Activated gamma-delta T cell (primary cell): ENCODE data around the gene IFITM10.
"Not testable (repeated sequence)": the region's sequence is repeated elsewhere in the genome, so short reads cannot be mapped to it uniquely, and the experiment has no call there.

ENCODE experiments used
- DNase-seq: peaks from one replicate; lab custom pipeline; 2025; lab: John Stamatoyannopoulos, UW

Gene IFITM10

DNA sequence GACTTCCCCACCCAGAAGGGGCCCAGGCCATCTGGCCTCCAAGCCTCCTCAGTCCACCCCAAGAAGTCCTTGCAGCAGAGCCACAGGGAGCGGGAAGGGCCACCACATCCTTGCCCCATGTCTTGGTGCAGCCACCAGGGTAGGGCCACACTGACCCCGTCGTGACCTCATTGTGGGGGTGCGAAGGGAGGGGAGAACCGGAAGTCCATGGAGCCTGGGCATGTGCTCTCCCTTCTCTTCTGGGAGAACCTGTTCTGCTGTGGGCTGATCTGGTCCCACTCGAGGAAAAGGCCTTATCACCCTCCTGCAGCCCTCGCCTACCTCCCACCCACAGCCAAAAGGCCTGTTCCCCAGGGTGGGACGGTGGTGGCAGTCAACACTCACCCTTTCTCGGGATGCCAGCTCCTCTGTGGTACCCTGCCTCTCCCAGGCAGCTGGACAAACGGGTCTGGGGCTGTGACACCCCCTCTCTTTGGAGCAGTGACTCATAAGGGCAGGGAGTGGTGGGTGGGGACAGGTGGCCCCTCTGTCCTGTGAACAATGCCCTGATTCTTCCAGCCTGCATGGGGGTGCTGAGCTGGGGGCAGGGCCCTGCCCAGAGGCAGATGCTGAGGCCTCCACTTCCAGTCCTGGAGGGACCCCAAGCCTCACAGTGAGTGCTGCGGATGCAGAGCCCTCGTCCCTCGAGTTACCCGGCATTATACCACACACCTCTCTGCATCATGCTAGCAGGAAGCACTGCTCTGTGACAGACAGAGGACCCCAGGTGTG lies 27.9 kb upstream of the IFITM10 start:
- DNase-seq, result no peak

DNA sequence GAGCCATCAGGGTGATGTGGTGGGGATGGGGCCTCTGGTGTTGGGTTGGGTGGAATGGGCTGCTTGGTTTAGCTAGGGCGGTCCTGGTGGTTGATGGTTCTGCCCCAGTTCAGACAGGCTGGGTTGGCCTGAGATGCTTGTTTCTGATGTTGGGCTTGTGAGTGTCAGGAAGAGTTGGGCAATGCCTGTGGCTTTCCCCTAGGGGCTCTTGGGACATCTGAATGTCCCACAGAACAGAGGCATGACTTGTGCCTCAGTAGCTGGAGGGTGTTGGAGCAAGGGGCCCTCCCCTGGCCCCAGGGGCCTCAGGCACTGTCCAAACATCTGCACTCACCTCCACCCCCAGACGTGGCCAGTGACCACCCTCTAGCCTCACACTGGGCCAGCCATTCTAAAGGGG lies 27.3 kb upstream of the IFITM10 start:
- DNase-seq, result no peak

DNA sequence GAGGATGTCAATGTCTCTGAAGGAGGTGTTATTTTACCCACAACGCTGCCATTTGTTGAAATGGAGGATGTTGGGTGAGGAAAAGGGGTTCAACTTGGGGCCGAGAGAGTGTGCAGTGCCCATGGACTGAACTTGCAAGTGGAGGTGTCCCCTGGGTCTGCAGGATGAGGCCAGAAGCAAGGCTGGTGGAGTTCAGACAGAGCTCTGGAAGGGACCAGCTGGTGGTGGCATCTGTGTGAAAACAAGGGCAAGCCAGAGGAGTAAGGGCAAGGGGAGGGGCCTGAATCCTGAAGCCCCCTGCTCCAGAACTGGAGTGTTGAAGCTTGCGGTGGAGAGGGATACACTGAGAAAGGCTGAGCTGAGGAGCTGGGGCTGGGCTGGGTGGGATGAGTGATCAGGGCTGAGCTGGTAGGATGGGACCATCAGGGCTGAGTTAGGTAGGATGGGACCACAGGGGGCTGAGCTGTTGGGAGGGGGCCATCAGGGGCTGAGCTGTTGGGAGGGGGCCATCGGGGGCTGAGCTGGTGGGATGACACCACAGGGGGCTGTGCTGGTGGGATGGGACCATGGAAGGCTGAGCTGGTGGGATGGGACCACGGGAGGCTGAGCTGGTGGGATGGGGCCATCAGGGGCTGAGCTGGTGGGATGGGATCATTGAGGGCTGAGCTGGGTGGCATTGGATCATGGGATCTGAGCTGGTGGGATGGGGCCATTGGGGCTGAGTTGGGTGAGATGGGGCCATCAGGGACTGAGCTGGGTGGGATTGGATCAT lies 26.7 kb upstream of the IFITM10 start:
- DNase-seq, result no peak

DNA sequence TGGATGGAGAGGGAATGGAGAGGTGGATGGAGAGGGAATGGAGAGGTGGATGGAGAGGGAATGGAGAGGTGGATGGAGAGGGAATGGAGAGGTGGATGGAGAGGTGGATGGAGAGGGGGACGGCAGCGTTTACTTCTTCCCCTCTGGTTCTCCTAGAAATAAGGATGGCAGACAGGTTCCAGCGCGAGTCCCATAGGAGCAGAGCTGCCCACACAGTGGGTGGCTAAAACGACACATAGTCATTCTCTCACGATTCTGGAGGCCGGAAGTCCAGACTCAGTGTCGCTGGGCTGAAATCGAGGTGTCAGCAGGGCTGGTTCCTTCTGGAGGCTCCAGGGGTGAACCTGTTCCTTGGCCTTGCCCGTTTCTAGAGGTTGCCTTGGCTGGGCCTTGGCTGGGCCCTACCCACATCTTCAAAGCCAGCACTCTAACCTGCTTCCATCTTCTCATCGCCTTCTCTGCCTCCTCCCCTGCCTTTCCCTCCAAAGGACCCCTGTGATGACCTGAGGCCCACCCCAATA lies 26.0 kb upstream of the IFITM10 start:
- no peak for DNase-seq

DNA sequence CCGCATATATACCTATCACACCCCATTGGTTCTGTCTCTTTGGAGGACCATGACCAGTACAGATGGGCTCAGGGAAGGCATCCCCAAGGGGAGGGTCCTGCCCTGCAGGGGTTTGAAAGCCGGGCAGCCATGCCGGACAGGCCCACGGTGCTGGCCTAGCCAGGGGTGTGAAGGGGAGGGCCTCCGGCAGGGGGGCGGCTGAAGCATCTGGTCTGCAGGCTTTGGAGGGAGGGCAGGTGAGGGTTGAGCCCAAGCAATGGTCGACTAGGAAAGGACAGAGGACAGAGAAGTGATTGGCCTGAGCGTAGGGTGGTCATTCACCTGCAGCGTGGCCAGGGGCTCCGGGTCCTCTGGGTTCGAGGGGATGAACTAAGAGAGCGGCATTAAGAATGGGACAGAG lies 24.5 kb upstream of the IFITM10 start:
- DNase-seq, result no peak

DNA sequence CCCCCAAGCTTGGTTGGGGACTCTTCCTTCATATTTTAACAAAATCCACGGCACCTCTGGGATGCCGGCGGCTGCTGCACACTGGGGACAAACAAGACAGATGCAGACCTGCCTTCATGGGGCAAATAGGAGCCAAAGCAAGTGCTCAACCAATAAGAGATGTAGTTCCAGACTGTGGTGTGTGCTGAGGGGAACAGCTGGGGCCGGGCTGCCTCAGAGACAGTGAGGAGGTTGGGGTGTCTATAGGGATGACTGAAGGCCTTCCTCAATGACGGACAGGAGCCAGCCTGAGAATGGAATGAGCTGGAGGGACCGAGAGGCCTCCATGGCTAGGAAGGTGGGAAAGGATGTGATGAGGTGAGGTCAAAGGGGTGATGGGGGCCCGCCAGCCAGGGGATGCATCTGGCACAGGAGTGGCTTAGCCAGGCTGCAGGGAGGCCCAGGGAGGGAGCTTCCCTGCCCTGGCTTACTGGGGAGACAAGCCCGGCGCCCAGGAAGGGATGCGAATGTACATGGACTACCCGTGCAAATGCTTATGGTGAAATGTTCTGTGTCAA lies 23.7 kb upstream of the IFITM10 start:
- no peak for DNase-seq

DNA sequence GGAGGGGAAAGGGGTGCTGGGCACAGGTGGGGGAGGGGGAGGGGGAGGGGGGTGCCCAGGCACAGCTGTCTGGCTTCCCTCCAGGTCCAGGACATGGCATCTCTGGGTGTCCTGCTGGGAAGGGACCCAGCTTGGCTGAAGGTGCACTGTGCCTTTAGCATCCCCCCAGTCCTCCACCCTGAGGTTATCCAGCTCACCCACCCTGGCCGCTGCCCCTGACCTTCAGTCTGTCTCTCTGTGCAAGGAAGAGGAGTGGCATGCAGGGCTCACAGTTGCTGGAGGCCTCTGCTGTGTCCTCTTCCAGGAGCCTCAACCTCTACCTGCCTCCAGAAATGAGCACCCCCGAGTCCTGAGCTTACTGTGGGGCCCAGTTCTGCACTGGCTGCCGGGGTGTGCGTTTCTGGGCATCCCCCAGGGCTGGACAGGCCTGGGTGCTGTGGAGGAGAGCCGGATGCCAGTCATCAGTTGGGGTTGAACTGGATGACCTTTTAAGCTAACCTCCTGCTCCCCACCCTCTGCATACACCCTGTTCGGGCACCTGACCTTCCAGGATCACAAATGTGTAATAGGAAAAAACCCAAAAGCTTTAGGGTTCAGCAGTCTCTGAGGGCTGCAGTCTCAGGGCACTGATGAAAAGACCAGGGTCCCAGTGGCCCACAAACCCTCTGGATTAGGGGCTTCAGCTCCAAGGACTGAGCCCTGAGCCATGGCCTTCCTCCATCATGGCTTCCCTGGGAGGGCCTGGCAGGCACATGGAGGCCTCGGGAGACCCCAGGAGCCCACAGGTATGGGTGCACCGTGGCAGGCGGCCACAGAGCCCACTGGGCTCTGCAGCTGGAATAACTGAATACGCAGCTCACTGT lies 23.0 kb upstream of the IFITM10 start:
- DNase-seq, result no peak

DNA sequence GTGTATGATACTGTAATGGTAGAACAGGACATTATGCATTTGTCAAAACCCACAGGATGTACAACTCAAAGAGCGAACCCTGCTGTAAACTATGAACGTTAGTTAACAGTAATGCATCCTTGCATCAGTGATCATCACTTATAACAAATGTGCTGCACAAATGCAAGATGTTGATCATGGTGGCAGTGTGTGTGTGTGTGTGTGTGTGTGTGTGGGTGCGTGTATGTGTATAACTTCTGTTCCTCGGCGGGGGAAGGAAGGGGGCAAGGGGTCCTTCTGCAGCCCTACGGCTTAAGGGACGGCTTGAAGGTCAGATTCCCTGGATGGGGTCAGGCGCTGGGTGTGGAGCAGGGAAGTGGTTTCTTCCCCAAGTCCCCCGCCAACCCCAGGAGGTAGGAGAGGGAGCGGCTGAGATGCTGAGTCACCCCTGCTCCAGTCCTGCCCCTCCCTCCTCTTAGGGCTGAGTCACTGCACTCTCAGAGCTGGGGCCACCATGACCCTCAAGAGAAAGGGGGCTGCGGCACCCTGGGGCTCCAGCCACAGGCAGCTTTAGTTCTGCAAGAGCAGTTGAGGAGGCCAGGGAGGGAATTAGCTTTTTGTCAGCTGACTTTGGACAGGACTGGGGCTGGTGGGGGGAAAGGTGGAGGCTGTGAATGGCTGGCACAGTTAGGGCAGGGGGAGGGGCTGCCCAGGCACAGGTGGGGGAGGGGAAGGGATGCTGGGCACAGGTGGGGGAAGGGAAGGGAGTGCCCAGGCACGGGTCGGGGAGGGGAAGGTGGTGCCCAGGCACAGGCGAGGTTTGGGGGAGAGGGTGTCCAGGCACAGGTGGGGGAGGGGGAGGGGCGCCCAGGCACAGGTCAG lies 22.1 kb upstream of the IFITM10 start:
- DNase-seq, result no peak

DNA sequence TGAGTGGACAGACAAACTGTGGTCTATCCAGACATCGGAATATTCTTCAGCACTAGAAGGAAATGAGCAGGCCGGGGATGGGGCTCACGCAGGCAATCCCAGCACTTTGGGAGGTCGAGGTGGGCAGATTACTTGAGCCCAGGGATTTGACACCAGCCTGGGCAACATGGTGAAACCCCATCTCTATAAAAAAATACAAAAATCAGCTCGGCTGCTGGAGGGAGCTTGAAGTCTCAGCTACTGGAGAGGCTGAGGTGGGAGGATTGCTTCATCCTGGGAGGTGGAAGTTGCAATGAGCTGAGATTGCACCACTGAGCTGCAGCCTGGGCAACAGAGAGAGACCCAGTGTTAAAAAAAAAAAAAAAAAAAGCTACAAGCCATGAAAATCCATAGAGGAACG lies 21.3 kb upstream of the IFITM10 start:
- no peak for DNase-seq

DNA sequence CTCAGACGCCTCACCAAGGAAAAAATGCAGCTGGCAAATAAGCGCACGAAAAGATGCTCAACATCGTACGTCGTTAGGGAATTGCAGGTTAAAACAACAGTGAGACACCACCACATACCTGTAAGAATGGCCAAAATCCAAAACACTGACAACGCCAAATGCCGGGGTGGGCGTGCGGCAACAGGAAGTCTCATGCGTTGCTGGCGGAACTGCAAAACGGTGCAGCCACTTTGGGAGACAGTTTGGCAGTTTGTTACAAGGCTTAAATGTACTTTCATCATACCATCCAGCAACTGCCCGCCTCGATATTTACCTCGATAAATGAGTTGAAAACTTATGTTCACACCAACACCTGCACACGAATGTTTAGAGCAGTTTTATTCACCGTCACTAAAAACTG lies 20.9 kb upstream of the IFITM10 start:
- no peak for DNase-seq

DNA sequence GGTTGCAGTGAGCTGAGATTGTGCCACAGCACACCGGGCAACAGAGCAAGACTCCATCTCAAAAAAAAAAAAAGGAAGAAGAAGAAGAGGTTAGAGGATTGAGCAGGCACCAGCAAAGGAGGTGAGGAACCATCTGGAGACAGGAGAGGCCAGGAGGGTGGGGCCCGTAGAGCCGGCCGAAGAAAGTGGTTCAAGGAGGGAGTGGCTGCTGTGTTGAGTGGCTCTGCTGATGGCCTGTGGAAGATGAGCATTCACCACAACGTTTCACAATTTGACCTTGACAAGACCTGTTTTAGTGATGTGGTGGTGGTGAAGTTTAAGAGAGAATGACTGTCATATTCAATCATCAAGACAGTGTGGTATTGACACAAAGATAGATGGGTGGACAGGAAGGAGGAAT lies 20.1 kb upstream of the IFITM10 start:
- DNase-seq, result no peak

DNA sequence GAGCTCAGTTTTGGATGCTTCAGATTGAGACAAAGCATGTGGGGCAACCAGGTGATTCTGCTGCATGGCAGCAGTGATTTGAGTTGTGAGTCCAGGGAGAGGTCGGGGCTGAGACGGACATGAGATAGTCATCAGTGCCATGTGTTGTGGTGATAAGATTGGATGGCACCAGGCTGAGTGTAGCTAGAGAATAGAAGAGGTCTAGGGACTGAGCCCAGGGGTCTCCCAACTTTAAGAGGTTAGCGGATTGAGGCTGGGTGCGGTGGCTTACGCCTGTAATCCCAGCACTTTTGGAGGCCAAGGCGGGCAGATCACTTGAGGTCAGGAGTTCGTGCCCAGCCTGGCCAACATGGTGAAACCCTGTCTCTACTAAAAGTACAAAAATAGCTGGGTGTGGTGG lies 19.7 kb upstream of the IFITM10 start:
- DNase-seq, result no peak

DNA sequence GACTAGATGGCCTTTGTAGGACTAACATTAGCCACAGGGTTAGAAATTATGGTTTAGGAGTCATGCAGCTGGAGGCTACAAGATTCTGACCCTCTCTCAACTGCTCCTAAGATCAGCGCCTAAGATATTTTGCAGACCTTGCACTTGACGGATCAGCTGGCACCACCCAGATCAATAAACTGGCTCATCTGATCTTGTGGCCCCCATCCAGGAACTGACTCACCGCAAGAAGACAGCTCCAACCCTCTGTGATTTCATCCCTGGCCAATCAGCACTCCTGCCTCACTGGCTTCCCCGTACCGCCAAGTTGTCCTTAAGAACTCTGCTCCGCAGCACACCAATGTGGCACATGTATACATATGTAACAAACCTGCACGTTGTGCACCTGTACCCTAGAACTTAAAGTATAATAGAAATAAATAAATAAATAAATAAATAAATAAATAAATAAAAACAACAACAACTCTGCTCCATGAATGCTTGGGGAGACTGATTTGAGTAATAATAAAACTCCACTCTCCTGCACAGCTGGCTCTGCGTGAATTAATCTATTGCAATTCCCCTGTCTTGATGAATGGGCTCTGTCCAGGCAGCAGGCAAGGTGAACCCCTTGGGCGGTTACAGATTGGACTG lies 19.0 kb upstream of the IFITM10 start:
- not testable (repeated sequence) for DNase-seq

DNA sequence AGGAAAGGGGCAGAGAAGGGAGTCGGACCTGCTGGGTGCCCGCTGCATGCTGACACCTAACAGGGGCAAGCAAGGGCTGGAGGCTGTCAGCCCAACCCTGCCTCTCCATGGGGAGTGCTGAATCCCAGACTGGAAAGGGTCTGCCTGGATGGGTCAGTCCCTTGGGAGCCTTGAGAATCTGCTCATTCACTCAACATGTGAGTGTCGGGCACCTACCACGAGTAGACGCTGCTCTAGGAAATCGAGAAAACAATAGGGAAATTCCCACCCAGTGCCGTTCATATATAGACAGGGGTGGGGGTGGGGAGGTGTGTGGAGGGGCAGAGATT lies 17.7 kb upstream of the IFITM10 start:
- DNase-seq, result no peak

DNA sequence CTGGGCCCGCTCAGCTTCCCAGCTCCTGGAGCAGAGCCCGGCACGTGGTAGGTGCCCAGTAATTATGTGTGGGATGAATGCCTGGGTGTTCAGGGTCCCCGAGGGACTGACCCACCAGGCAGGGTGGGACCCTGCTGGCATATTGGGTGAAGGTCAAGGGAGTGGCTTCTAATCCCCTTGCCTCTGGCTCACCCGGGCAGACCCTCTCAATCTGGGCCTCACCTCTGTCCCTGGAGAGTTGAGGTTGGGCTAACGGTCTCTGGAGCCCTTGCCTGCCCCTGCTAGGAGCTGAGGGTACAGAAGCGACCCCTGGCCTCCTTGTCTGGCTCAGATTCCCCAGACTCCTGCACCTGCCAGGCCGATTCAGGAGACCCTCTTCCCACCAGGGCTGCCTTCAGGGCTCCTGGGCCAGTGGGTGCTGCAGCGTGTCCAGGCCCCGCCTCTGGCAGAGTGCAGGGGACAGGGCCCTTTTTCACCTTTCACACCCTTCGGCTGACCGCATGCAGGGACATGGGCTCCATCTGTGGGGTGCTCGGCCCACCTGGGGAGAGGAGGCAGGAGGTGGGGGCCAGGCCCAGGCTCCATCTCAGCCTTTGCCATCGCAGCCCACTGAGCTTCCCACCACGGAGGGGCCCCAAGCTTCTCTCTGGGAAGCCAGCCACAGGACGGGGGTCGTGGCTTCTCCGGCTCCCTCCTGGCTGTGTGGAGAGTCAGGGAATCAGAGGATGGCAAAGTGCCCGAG lies 17.2 kb upstream of the IFITM10 start:
- DNase-seq, result no peak

DNA sequence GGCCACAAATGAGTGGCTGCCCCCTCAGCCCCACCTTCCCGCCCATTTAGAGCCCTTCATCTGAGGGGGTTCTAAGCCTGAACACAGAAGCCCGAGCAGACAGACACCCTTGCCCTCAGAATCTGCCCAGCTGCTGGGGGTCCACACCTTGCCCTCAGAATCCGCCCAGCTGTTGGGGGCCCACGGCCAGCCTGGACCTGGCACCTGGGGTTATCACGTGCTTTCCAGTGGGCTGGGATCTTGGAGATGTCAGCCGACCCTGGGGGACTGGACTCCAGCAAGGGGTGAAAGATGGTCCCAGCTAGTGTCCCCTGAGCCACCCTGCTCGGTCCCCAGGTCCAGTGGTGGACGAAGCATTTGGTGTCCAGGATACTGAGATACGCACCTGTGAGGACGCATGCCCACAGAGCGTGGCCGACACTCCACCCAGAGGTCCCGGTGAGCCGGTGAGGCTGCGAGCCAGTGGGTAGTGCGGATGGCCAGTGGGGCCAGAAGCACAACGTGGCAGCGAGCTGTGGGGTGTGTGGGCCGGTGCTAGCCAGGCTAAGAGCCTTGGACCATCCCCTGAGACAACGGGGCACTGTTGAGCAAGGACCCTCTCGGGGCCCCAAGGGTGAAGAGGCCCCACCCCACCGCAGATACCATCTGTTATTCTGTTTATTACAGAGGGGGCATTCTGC lies 16.5 kb upstream of the IFITM10 start:
- no peak for DNase-seq

DNA sequence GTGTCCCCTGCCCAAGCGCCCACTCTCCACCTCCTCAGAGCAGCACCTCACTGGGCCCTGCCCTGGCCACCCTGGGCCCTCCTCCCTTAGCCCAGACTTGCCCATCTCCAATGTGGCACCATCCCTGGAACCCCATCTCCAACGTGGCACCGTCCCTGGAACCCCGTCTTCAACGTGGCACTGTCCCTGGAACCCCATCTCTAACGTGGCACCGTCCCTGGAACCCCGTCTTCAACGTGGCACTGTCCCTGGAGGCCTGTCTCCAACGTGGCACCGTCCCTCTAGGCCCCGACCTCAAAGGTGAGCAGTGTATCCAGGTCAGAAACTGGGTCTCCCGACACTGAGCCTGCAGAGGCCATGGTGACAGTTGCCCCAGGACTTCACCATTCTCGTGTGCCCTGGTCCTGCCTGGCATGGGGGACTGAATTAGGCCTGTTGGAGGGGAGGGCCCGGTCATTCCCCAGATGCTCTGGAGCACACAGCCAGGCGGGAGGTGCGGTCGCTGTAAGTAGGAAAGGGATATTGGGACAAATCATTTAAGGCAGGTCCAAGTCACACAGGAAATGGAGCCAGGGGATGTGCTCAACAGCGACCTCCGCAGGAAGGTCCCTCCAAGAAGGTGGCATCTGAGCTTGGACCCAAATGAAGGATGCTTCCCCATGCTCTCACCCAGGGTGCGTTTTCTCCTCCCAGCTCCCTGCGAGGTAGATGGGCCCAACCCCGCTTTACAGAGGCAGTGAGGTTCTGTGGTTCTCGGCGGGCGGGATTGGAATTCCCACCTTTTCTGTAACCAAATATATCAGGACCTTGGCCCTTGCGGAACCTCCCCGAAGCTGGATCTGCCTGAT lies 15.7 kb upstream of the IFITM10 start:
- no peak for DNase-seq
